CD14-positive monocyte (primary cell): ENCODE measurements around the gene IL1RL2. TPM values are rescaled to one million over a fixed set of nuclear protein-coding genes. Genes with fewer than 3 reads are reported as not detected.

Source experiments
- DNase-seq, 3 donors: peaks; one replicate each; pipeline ENCODE4 v3.0.0-alpha.2; 2011 to 2022
- H2AFZ ChIP-seq: 2 replicates; pipeline ENCODE4 v1.6.0; 2012; ENCODE audit warnings: mild to moderate bottlenecking, low read depth, low read length, inconsistent platforms; ENCODE audit not compliant: insufficient read depth, poor library complexity, severe bottlenecking
- H3K27ac ChIP-seq, 2 donors: 1 replicate in 1 of 2; 2 replicates in 1 of 2; pipeline ENCODE4 v1.5.1; 2012 to 2013; ENCODE audit warnings: low read length in 2 of 2, control low read depth in 1 of 2, inconsistent platforms in 1 of 2, low read depth in 1 of 2, mild to moderate bottlenecking in 1 of 2
- H3K27me3 ChIP-seq, 2 donors: one replicate each; pipeline versions ENCODE4 v1.6.0 to v1.6.1; 2011 to 2013; ENCODE audit warnings: low read length in 2 of 2; ENCODE audit not compliant: control insufficient read depth in 2 of 2, insufficient read depth in 2 of 2
- H3K36me3 ChIP-seq, 2 donors: replicated peaks in 1 of 2; 1 replicate in 1 of 2; 2 replicates in 1 of 2; pipeline versions ENCODE4 v1.5.1 to v1.6.1; 2012 to 2013; ENCODE audit warnings: low read length in 2 of 2, control low read depth in 1 of 2, inconsistent platforms in 1 of 2, mild to moderate bottlenecking in 1 of 2; ENCODE audit not compliant: insufficient read depth in 2 of 2, control insufficient read depth in 1 of 2
- H3K4me1 ChIP-seq, 2 donors: 1 replicate in 1 of 2; 2 replicates in 1 of 2; pipeline versions ENCODE4 v1.5.1 to v1.6.1; 2012 to 2013; ENCODE audit warnings: low read length in 2 of 2, control low read depth in 1 of 2, inconsistent platforms in 1 of 2, mild to moderate bottlenecking in 1 of 2, moderate library complexity in 1 of 2; ENCODE audit not compliant: insufficient read depth in 2 of 2, control insufficient read depth in 1 of 2
- H3K4me2 ChIP-seq: replicated peaks from 2 replicates; pipeline ENCODE3; 2012; ENCODE audit warnings: low read length, moderate library complexity, mild to moderate bottlenecking; ENCODE audit not compliant: poor library complexity, severe bottlenecking; ENCODE audit errors: extremely low read depth
- H3K4me3 ChIP-seq, 3 experiments: fragments of 200-600 bp in 1 of 3; sonication (generic) in 1 of 3; replicated peaks in 1 of 3; 1 replicate in 2 of 3; 2 replicates in 1 of 3; pipeline ENCODE4 v1.5.1; 2011 to 2013; ENCODE audit warnings: low read length in 3 of 3, mild to moderate bottlenecking in 3 of 3, control low read depth in 2 of 3, low read depth in 2 of 3, inconsistent platforms in 1 of 3, moderate library complexity in 1 of 3
- H3K79me2 ChIP-seq: 2 replicates; pipeline ENCODE4 v1.6.0; 2012; ENCODE audit warnings: mild to moderate bottlenecking, control low read depth, inconsistent platforms, low read length, moderate library complexity; ENCODE audit not compliant: insufficient read depth
- H3K9ac ChIP-seq: 2 replicates; pipeline ENCODE4 v1.6.0; 2017; ENCODE audit warnings: low read length, mild to moderate bottlenecking; ENCODE audit not compliant: insufficient read depth, poor library complexity, severe bottlenecking
- H3K9me3 ChIP-seq, 2 donors: replicated peaks in 1 of 2; 1 replicate in 1 of 2; 2 replicates in 1 of 2; pipeline versions ENCODE4 v1.5.1 to v1.6.1; 2012 to 2013; ENCODE audit warnings: low read length in 2 of 2, control low read depth in 1 of 2; ENCODE audit not compliant: control insufficient read depth in 1 of 2, insufficient read depth in 1 of 2
- H4K20me1 ChIP-seq: 2 replicates; pipeline ENCODE4 v1.6.0; 2012; ENCODE audit warnings: mild to moderate bottlenecking, low read length, control low read depth, moderate library complexity; ENCODE audit not compliant: insufficient read depth
- H3K27ac Mint-ChIP-seq, 7 donors: one replicate each; pipeline ENCODE4 v1.8.0; 2020; ENCODE audit warnings: mild to moderate bottlenecking in 7 of 7, mixed read lengths in 7 of 7, moderate library complexity in 6 of 7, inconsistent platforms in 2 of 7
- H3K27me3 Mint-ChIP-seq, 3 donors: one replicate each; pipeline ENCODE4 v1.8.0; 2021 to 2022; ENCODE audit warnings: low read depth in 3 of 3, mild to moderate bottlenecking in 3 of 3, mixed read lengths in 3 of 3, moderate library complexity in 3 of 3, inconsistent platforms in 1 of 3
- H3K36me3 Mint-ChIP-seq, 2 donors: one replicate each; pipeline ENCODE4 v1.8.0; 2020; ENCODE audit warnings: mixed read lengths in 2 of 2, inconsistent platforms in 1 of 2, mild to moderate bottlenecking in 1 of 2
- H3K4me1 Mint-ChIP-seq: one replicate; pipeline ENCODE4 v1.8.0; 2020; ENCODE audit warnings: mild to moderate bottlenecking, mixed read lengths
- H3K4me3 Mint-ChIP-seq, 2 donors: one replicate each; pipeline ENCODE4 v1.8.0; 2020; ENCODE audit warnings: mild to moderate bottlenecking in 2 of 2, mixed read lengths in 2 of 2, moderate library complexity in 1 of 2
- H3K9me3 Mint-ChIP-seq, 7 donors: one replicate each; pipeline ENCODE4 v1.8.0; 2020 to 2022; ENCODE audit warnings: mixed read lengths in 7 of 7, mild to moderate bottlenecking in 6 of 7, moderate library complexity in 6 of 7, inconsistent platforms in 2 of 7
- CTCF ChIP-seq: fragments of 200-600 bp; IDR thresholded peaks from one replicate; pipeline ENCODE4 v1.8.0; 2022; ENCODE audit warnings: antibody characterized with exemption, mild to moderate bottlenecking
- WGBS: methylation state at CpG from one replicate; pipeline ENCODE4 v1.1.5; 2013; ENCODE audit warnings: missing lambda C conversion rate; ENCODE audit not compliant: insufficient coverage; 5-methylcytosine and 5-hydroxymethylcytosine counted together
- intact Hi-C, 2 donors: fragments of 100-400 bp; cut with micrococcal nuclease; formaldehyde crosslinking; loops; one replicate each; pipeline versions ENCODE4 v1.15.0 to v1.15.1; 2023
- polyA plus RNA-seq, 3 donors: library from polyadenylated mRNA; depleted of rRNA in 1 of 3; unstranded in 2 of 3; stranded (reverse) in 1 of 3; fragments of 300-500 nt in 2 of 3; fragments of >200 nt in 1 of 3; fragmentation: Illumina TruSeq in 2 of 3; gene quantifications; 1 replicate in 2 of 3; 2 replicates in 1 of 3; pipeline ENCODE4 v1.2.3, GENCODE V29; 2012 to 2021

IL1RL2 gene
- polyA plus RNA-seq, 3 donors = 0.07 to 1.5 TPM; not detected in 1

GRCh38 chr2:102258025-102258385 lies 71.2 kb downstream of the IL1RL2 start:
- Histone ChIP-seq H3K36me3 (no peaks in the 10 kb centered on the region), H2AFZ (no peak overlapping the region), H3K27me3 (peaks cover 3 to 10% of the 10 kb centered on the region in 2 donors), H4K20me1 (no peaks in the 10 kb centered on the region), H3K9ac (no peak overlapping the region), H3K9me3 (no peaks in the 10 kb centered on the region), H3K4me3 (no peak overlapping the region), H3K4me2 (no peak overlapping the region), H3K79me2 (no peaks in the 10 kb centered on the region), H3K27ac (no peak overlapping the region), H3K4me1 (peaks cover 15 to 24% of the 10 kb centered on the region in 2 donors)
- Mint-ChIP-seq H3K4me1 (peaks cover 15% of the 10 kb centered on the region), H3K36me3 (peaks cover 0 to 2% of the 10 kb centered on the region in 2 donors), H3K27ac (peak overlapping the region in 3 of 7 donors; percentile 63 to 82 (median 65)), H3K4me3 (no peak overlapping the region), H3K9me3 (peaks cover 0 to 16% (median 2%) of the 10 kb centered on the region in 7 donors), H3K27me3 (peaks cover 9 to 21% (median 15%) of the 10 kb centered on the region in 3 donors)
- intact Hi-C loops = loop anchor here (5.0 to 10.0 kb wide), 2 partner anchors 34 to 57 kb away; partner anchors contain the start of gene IL1RL1 (in 1 of the 2)
- no peak for DNase-seq
- WGBS = 88% methylated on average over 2 of the region's 2 CpGs
- no peak for TF ChIP-seq CTCF

- peaks cover 0 to 2% of the 10 kb centered on the region in 2 donors for H3K36me3 Mint-ChIP-seq
- Histone ChIP-seq H3K4me1 (peaks cover 16 to 26% of the 10 kb centered on the region in 2 donors), H3K27me3 (peaks cover 3 to 6% of the 10 kb centered on the region in 2 donors), H2AFZ (no peak overlapping the region), H4K20me1 (no peaks in the 10 kb centered on the region), H3K9ac (no peak overlapping the region), H3K4me2 (no peak overlapping the region), H3K27ac (no peak overlapping the region), H3K79me2 (no peaks in the 10 kb centered on the region), H3K4me3 (no peak overlapping the region), H3K36me3 (no peaks in the 10 kb centered on the region), H3K9me3 (no peaks in the 10 kb centered on the region)
- H3K9me3 Mint-ChIP-seq = peaks cover 0 to 20% (median 2%) of the 10 kb centered on the region in 7 donors
- H3K27me3 Mint-ChIP-seq = peaks cover 11 to 17% (median 12%) of the 10 kb centered on the region in 3 donors
- H3K4me3 Mint-ChIP-seq = peak overlapping the region in 1 of 2 donors; percentile 70
- WGBS = no CpG with 5 or more reads among the region's 3 CpGs
- peaks cover 15% of the 10 kb centered on the region for H3K4me1 Mint-ChIP-seq
- DNase-seq = peak; percentile 78 to 85 (median 81)
- H3K27ac Mint-ChIP-seq = peak overlapping the region in 5 of 7 donors; percentile 63 to 83 (median 80)
- intact Hi-C loops = loop anchor here (5.0 to 10.0 kb wide), 2 partner anchors 34 to 56 kb away; partner anchors contain the start of gene IL1RL1 (in 1 of the 2)
- TF ChIP-seq CTCF = no peak
Observed at GRCh38 chr2:102258386-102259074, 71.7 kb downstream of the IL1RL2 start.
